K562 (cell line): ENCODE measurements around the gene LDB2. TPM values are rescaled to one million over a fixed set of nuclear protein-coding genes. Genes with fewer than 3 reads are reported as not detected.

Source experiments
- ATAC-seq: fragments of 200-7000 bp; cut with Tn5 transposase; 3 replicates; pipeline ENCODE4 v1.9.1; 2020; ENCODE audit warnings: moderate library complexity
- BruUV-seq: library from RNA; stranded (reverse); fragments of 400-500 nt; replicated peaks from 2 replicates; lab custom pipeline; 2021; lab: Mats Ljungman, UMichigan
- CTCF ChIA-PET: fragments of 300-600 bp; formaldehyde crosslinking; extraction: SDS; loops from one replicate; lab custom pipeline; 2021; ENCODE audit warnings: low intra/inter-chr PET ratio; lab: Yijun Ruan, JAX
- POLR2A ChIA-PET: fragments of 300-600, 350-650 bp; sonication (Branson Sonifier 250); formaldehyde crosslinking; extraction: SDS; loops from one replicate; lab custom pipeline; 2021; ENCODE audit warnings: antibody characterized with exemption, inconsistent platforms; lab: Yijun Ruan, JAX
- DNase-seq, 4 experiments: peaks; one replicate each; pipeline versions ENCODE4 v3.0.0 to v3.0.0-alpha.2; 2011 to 2018; ENCODE audit warnings: low spot score in 3 of 4, mixed read lengths in 3 of 4; ENCODE audit errors: extremely low read depth in 1 of 4
- FAIRE-seq: peaks from 2 replicates; lab custom pipeline; 2011; peaks lifted over from hg19 to GRCh38; lab: Jason Lieb, UNC
- H2AFZ ChIP-seq: 2 replicates; pipeline ENCODE4 v1.6.0; 2011; ENCODE audit warnings: low read depth, low read length, control low read depth, inconsistent platforms
- H3K27ac ChIP-seq: fragments of 200-600 bp; 3 replicates; pipeline ENCODE4 v1.8.0; 2011; ENCODE audit warnings: low read depth, mild to moderate bottlenecking, control low read depth, inconsistent platforms, low read length, moderate library complexity, mixed read lengths; ENCODE audit errors: extremely low read depth
- H3K27me3 ChIP-seq, 2 experiments: fragments of 300-600 bp in 1 of 2; 2 replicates in 1 of 2; 3 replicates in 1 of 2; pipeline versions ENCODE4 v1.6.0 to v1.8.0; 2011; ENCODE audit warnings: inconsistent platforms in 2 of 2, low read length in 2 of 2, mild to moderate bottlenecking in 1 of 2, mixed read lengths in 1 of 2, moderate library complexity in 1 of 2; ENCODE audit not compliant: control insufficient read depth in 2 of 2, insufficient read depth in 2 of 2
- H3K36me3 ChIP-seq: fragments of 300-600 bp; 3 replicates; pipeline ENCODE4 v1.8.0; 2011; ENCODE audit warnings: mild to moderate bottlenecking, low read length, inconsistent platforms; ENCODE audit not compliant: control insufficient read depth, insufficient read depth
- H3K4me1 ChIP-seq, 2 experiments: fragments of 200-600 bp in 1 of 2; replicated peaks in 1 of 2; 2 replicates in 1 of 2; 3 replicates in 1 of 2; pipeline versions ENCODE4 v1.5.1 to v1.8.0; 2011; ENCODE audit warnings: inconsistent platforms in 2 of 2, low read length in 2 of 2, mild to moderate bottlenecking in 1 of 2, mixed read lengths in 1 of 2, moderate library complexity in 1 of 2; ENCODE audit not compliant: control insufficient read depth in 2 of 2, insufficient read depth in 2 of 2
- H3K4me2 ChIP-seq: 2 replicates; pipeline ENCODE4 v1.6.1; 2011; ENCODE audit warnings: low read length, control low read depth, inconsistent platforms, mixed read lengths; ENCODE audit not compliant: insufficient read depth
- H3K4me3 ChIP-seq: fragments of 200-600 bp; sonication (generic), shearing (Covaris generic); 2 replicates; pipeline ENCODE4 v1.5.1; 2016; ENCODE audit warnings: control low read depth, inconsistent platforms
- H3K79me2 ChIP-seq: fragments of 200-600 bp; 3 replicates; pipeline ENCODE4 v1.8.0; 2011; ENCODE audit warnings: low read length, inconsistent platforms; ENCODE audit not compliant: control insufficient read depth, insufficient read depth
- H3K9ac ChIP-seq, 2 experiments: 2 replicates each; pipeline versions ENCODE4 v1.6.0 to v1.6.1; 2011; ENCODE audit warnings: low read depth in 2 of 2, low read length in 2 of 2, control low read depth in 1 of 2, inconsistent platforms in 1 of 2, mild to moderate bottlenecking in 1 of 2, mixed read lengths in 1 of 2; ENCODE audit not compliant: insufficient read depth in 1 of 2
- H3K9me1 ChIP-seq: one replicate; pipeline ENCODE4 v1.6.0; 2011; ENCODE audit warnings: inconsistent platforms, mild to moderate bottlenecking, low read length, moderate library complexity; ENCODE audit not compliant: control insufficient read depth, insufficient read depth
- H3K9me3 ChIP-seq: replicated peaks from 2 replicates; pipeline ENCODE4 v1.5.1; 2011; ENCODE audit warnings: low read depth, low read length, inconsistent platforms; ENCODE audit not compliant: control insufficient read depth, insufficient read depth
- H4K20me1 ChIP-seq: replicated peaks from 2 replicates; pipeline ENCODE4 v1.6.1; 2011; ENCODE audit warnings: low read length, inconsistent platforms, mixed read lengths; ENCODE audit not compliant: control insufficient read depth, insufficient read depth
- SMARCA5 ChIP-seq: fragments of 450-650 bp; IDR thresholded peaks from 2 replicates; pipeline ENCODE4 v1.6.1; 2016
- ZNF277 ChIP-seq: fragments of 250-450 bp; sonication (Bioruptor Pico); IDR thresholded peaks from 2 replicates; pipeline ENCODE4 v1.8.0; 2022; ENCODE audit warnings: inconsistent platforms, mild to moderate bottlenecking, moderate library complexity, borderline replicate concordance
- WGBS: fragments of 100-300 bp; shearing (Covaris generic); methylation state at CpG from one replicate; pipeline ENCODE4 v1.1.6; 2016; ENCODE audit warnings: low coverage, mixed read lengths; ENCODE audit not compliant: insufficient coverage; ENCODE audit errors: missing lambda C conversion rate; 5-methylcytosine and 5-hydroxymethylcytosine counted together
- in situ Hi-C: fragments of 300-500 bp; cut with MboI; formaldehyde crosslinking; loops from 4 replicates; pipeline ENCODE4 v1.15.0; 2018; ENCODE audit warnings: inconsistent platforms, mixed read lengths
- intact Hi-C: fragments of 100-400 bp; cut with micrococcal nuclease; formaldehyde crosslinking; loops from 2 replicates; pipeline ENCODE4 v1.14.2; 2022
- polyA plus RNA-seq, 8 experiments: library from polyadenylated mRNA; depleted of rRNA in 4 of 8; stranded (reverse) in 5 of 8; unstranded in 3 of 8; fragments of >200 nt; fragmentation: Nextera tagmentation in 2 of 8; fragmentation: Illumina TruSeq in 1 of 8; extraction: Ambion mirVana in 2 of 8; extraction: Trizol in 1 of 8; gene quantifications; 2 replicates each; pipeline versions ENCODE4 v1.2.1 to v1.2.3, GENCODE V29; 2011 to 2014; ENCODE audit warnings: inconsistent platforms in 1 of 8, missing spikeins in 1 of 8
- total RNA-seq, 7 experiments: library from RNA; depleted of rRNA in 6 of 7; stranded (reverse); fragments of >200 nt in 6 of 7; fragmentation: Illumina TruSeq in 2 of 7; extraction: Trizol in 2 of 7; gene quantifications; 2 replicates each; pipeline versions ENCODE4 v1.2.1 to v1.2.3, GENCODE V29; 2011 to 2021; ENCODE audit warnings: low replicate concordance in 1 of 7
- TF ChIP-seq, protein P1 (sequence below): sonication (generic); formaldehyde crosslinking; IDR thresholded peaks from 2 replicates; pipeline ENCODE4 v1.8.1; 2023; ENCODE audit warnings: mild to moderate bottlenecking, missing genetic modification reagents, moderate library complexity

LDB2 gene
- total and polyA plus RNA-seq, 9 of the 15 experiments (the other 6 are each of a cell fraction or from before 2014, with no cell fraction given) = 0.10 to 0.20 TPM; not detected in 7

GRCh38 chr4:16593386-16593785 lies 305.1 kb downstream of the LDB2 start:
- no peak for FAIRE-seq
- no peak overlapping the region for H3K4me3 ChIP-seq
- no peak for DNase-seq
- no peaks in the 10 kb centered on the region for H4K20me1 ChIP-seq
- no peak overlapping the region for H2AFZ ChIP-seq
- intact Hi-C loops (no loop called here), in situ Hi-C loops (no loop called here)
- no peaks in the 10 kb centered on the region for H3K4me1 ChIP-seq
- no peak overlapping the region for H3K4me2 ChIP-seq
- BruUV-seq = no TSS peak
- ATAC-seq = no peak
- no peaks in the 10 kb centered on the region for H3K79me2 ChIP-seq
- POLR2A ChIA-PET = no interaction called here
- CTCF ChIA-PET = no interaction called here
- H3K9me1 ChIP-seq = no peaks in the 10 kb centered on the region
- H3K36me3 ChIP-seq = no peaks in the 10 kb centered on the region
- no peak for TF ChIP-seq SMARCA5
- TF ChIP-seq ZNF277 (CRISPR knock-in tag) = no peak
- TF ChIP-seq, protein P1, sequence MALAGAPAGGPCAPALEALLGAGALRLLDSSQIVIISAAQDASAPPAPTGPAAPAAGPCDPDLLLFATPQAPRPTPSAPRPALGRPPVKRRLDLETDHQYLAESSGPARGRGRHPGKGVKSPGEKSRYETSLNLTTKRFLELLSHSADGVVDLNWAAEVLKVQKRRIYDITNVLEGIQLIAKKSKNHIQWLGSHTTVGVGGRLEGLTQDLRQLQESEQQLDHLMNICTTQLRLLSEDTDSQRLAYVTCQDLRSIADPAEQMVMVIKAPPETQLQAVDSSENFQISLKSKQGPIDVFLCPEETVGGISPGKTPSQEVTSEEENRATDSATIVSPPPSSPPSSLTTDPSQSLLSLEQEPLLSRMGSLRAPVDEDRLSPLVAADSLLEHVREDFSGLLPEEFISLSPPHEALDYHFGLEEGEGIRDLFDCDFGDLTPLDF (CRISPR knock-in tag) = no peak
- TF ChIP-seq, all 486 proteins: peak for 0
- H3K9me3 ChIP-seq = no peaks in the 10 kb centered on the region
- 2% methylated on average over 4 of the region's 4 CpGs for WGBS
- no peak overlapping the region for H3K27ac ChIP-seq
- no peak overlapping the region for H3K9ac ChIP-seq
- 0 out of 5 replicates have a peak, but pooled peaks cover 0 to 4% of the 10 kb centered on the region in 2 experiments for H3K27me3 ChIP-seq
